KG1 (cell line): ENCODE results near the gene NSUN7.
A peak's percentile ranks its signal among the peaks of the same experiment; 100 is the strongest.

Source experiments
- DNase-seq: peaks from one replicate; lab custom pipeline; 2025; lab: John Stamatoyannopoulos, UW

Gene NSUN7

GRCh38 chr4:40845154-40845835 is 95.5 kb downstream of the NSUN7 start:
- DNase-seq = no peak

- DNase-seq = no peak
Measured at GRCh38 chr4:40846532-40846931, 96.8 kb downstream of the NSUN7 start.

- DNase-seq = no peak
Measured at GRCh38 chr4:40848251-40848650, 98.5 kb downstream of the NSUN7 start.

- no peak for DNase-seq
Measured at GRCh38 chr4:40848940-40849339, 99.2 kb downstream of the NSUN7 start.

GRCh38 chr4:40850496-40850895 is 100.7 kb downstream of the NSUN7 start:
- DNase-seq = no peak

GRCh38 chr4:40856277-40856839 is 106.6 kb downstream of the NSUN7 start:
- no peak for DNase-seq

GRCh38 chr4:40856840-40857362 is 107.1 kb downstream of the NSUN7 start:
- DNase-seq = no peak

GRCh38 chr4:40857956-40858355 is 108.2 kb downstream of the NSUN7 start:
- peak; percentile 3 for DNase-seq

GRCh38 chr4:40858962-40859361 is 109.2 kb downstream of the NSUN7 start:
- no peak for DNase-seq
